ENCODE results near the gene CAPN2. TPM values are rescaled to one million over a fixed set of nuclear protein-coding genes. Genes with fewer than 3 reads are reported as not detected.

The CAPN2 gene
- total RNA-seq, 8 experiments from 2014 or later = 46.9 to 180 (median 88.0) TPM

GRCh38 chr1:223780949-223781348, 68.6 kb downstream of the CAPN2 start:
- WGBS, 10 experiments = 60 to 95% (median 83%) methylated on average over 1 to 6 of the region's 6 CpGs; no CpG with 5 or more reads in 1 of the 10 experiments
- ATAC-seq (replicated peaks in 6 of 8) = peak in 3 of 8 experiments; percentile 50 to 78 (median 72)
- Histone ChIP-seq H3K4me3 (no peak overlapping the region), H3K4me1 (replicated peaks in 1 of 2) (peaks cover 4 to 6% of the 10 kb centered on the region in 2 donors), H3K27ac (no peak overlapping the region)
- in situ Hi-C loops (cut with MboI; ENCODE audit: low pct_unique_long_range_greater_than_20kb in 2 of 9, low sequenced_read_pairs in 9 of 9, unreplicated experiment in 9 of 9) = loop anchor here in 1 of 9 experiments (25.0 kb wide), 1 partner anchor 281 kb away; no protein-coding TSS in a partner anchor

GRCh38 chr1:223783676-223784075, 71.3 kb downstream of the CAPN2 start:
- Histone ChIP-seq H3K27ac (no peak overlapping the region), H3K4me3 (no peak overlapping the region), H3K4me1 (replicated peaks in 1 of 2) (peaks cover 4 to 6% of the 10 kb centered on the region in 2 donors)
- in situ Hi-C loops (cut with MboI; ENCODE audit: low pct_unique_long_range_greater_than_20kb in 2 of 9, low sequenced_read_pairs in 9 of 9, unreplicated experiment in 9 of 9) = loop anchor here in 1 of 9 experiments (25.0 kb wide), 1 partner anchor 279 kb away; no protein-coding TSS in a partner anchor
- WGBS, 10 experiments = 17 to 100% (median 93%) methylated on average over 1 of the region's 1 CpG; no CpG with 5 or more reads in 2 of the 10 experiments
- no peak for ATAC-seq (replicated peaks in 6 of 8)

- in situ Hi-C loops (cut with MboI; ENCODE audit: low pct_unique_long_range_greater_than_20kb in 2 of 9, low sequenced_read_pairs in 9 of 9, unreplicated experiment in 9 of 9) = loop anchor here in 1 of 9 experiments (25.0 kb wide), 1 partner anchor 278 kb away; no protein-coding TSS in a partner anchor
- H3K4me1 ChIP-seq (replicated peaks in 1 of 2) = peaks cover 4 to 6% of the 10 kb centered on the region in 2 donors
- H3K4me3 ChIP-seq = no peak overlapping the region
- no peak for ATAC-seq (replicated peaks in 6 of 8)
- 66 to 100% (median 88%) methylated on average over 1 to 4 of the region's 4 CpGs for WGBS, 10 experiments
- no peak overlapping the region for H3K27ac ChIP-seq
These were observed 72.2 kb downstream of the CAPN2 start for GRCh38 chr1:223784541-223784940.

GRCh38 chr1:223785808-223786207, 73.5 kb downstream of the CAPN2 start:
- no peak overlapping the region for H3K27ac ChIP-seq

GRCh38 chr1:223788746-223789415, 76.5 kb downstream of the CAPN2 start:
- Histone ChIP-seq H3K27ac (no peak overlapping the region), H3K4me3 (no peak overlapping the region), H3K4me1 (replicated peaks in 1 of 2) (no peaks in the 10 kb centered on the region)
- 79 to 100% (median 87%) methylated on average over 1 to 4 of the region's 4 CpGs; no CpG with 5 or more reads in 2 of the 10 experiments for WGBS, 10 experiments
- peak in 1 of 8 experiments; percentile 15 for ATAC-seq (replicated peaks in 6 of 8)
- in situ Hi-C loops (cut with MboI; ENCODE audit: low pct_unique_long_range_greater_than_20kb in 2 of 9, low sequenced_read_pairs in 9 of 9, unreplicated experiment in 9 of 9) = loop anchor here in 1 of 9 experiments (25.0 kb wide), 1 partner anchor 273 kb away; no protein-coding TSS in a partner anchor

More at GRCh38 chr1:223785808-223786207, 73.5 kb downstream of the CAPN2 start:
- WGBS, 10 experiments = 63 to 100% (median 86%) methylated on average over 1 to 5 of the region's 5 CpGs
- in situ Hi-C loops (cut with MboI; ENCODE audit: low pct_unique_long_range_greater_than_20kb in 2 of 9, low sequenced_read_pairs in 9 of 9, unreplicated experiment in 9 of 9) = loop anchor here in 1 of 9 experiments (25.0 kb wide), 1 partner anchor 276 kb away; no protein-coding TSS in a partner anchor
- no peak overlapping the region for H3K4me3 ChIP-seq
- peaks cover 4 to 5% of the 10 kb centered on the region in 2 donors for H3K4me1 ChIP-seq (replicated peaks in 1 of 2)
- ATAC-seq (replicated peaks in 6 of 8) = no peak

- H3K27ac ChIP-seq = no peak overlapping the region
- in situ Hi-C loops (cut with MboI; ENCODE audit: low pct_unique_long_range_greater_than_20kb in 2 of 9, low sequenced_read_pairs in 9 of 9, unreplicated experiment in 9 of 9) = loop anchor here in 1 of 9 experiments (25.0 kb wide), 1 partner anchor 270 kb away; no protein-coding TSS in a partner anchor
- 0 to 100% (median 75%) methylated on average over 1 to 2 of the region's 2 CpGs; no CpG with 5 or more reads in 3 of the 10 experiments for WGBS, 10 experiments
- ATAC-seq (replicated peaks in 6 of 8) = peak in 1 of 8 experiments; percentile 17
- H3K4me1 ChIP-seq (replicated peaks in 1 of 2) = no peaks in the 10 kb centered on the region
- H3K4me3 ChIP-seq = no peak overlapping the region
These were observed 79.7 kb downstream of the CAPN2 start for GRCh38 chr1:223792046-223792445.

GRCh38 chr1:223793716-223794115, 81.4 kb downstream of the CAPN2 start:
- H3K4me1 ChIP-seq (replicated peaks in 1 of 2) = no peaks in the 10 kb centered on the region
- no peak for ATAC-seq (replicated peaks in 6 of 8)
- no peak overlapping the region for H3K4me3 ChIP-seq
- in situ Hi-C loops (cut with MboI; ENCODE audit: low pct_unique_long_range_greater_than_20kb in 2 of 9, low sequenced_read_pairs in 9 of 9, unreplicated experiment in 9 of 9) = loop anchor here in 1 of 9 experiments (25.0 kb wide), 1 partner anchor 269 kb away; no protein-coding TSS in a partner anchor
- H3K27ac ChIP-seq = no peak overlapping the region
- WGBS, 10 experiments = 80 to 100% (median 95%) methylated on average over 1 to 4 of the region's 4 CpGs

GRCh38 chr1:223794136-223794880, 82.0 kb downstream of the CAPN2 start:
- no peak for ATAC-seq (replicated peaks in 6 of 8)
- 85 to 100% (median 92%) methylated on average over 2 to 9 of the region's 9 CpGs for WGBS, 10 experiments
- H3K4me3 ChIP-seq = no peak overlapping the region
- H3K27ac ChIP-seq = no peak overlapping the region
- in situ Hi-C loops (cut with MboI; ENCODE audit: low pct_unique_long_range_greater_than_20kb in 2 of 9, low sequenced_read_pairs in 9 of 9, unreplicated experiment in 9 of 9) = loop anchor here in 1 of 9 experiments (25.0 kb wide), 1 partner anchor 268 kb away; no protein-coding TSS in a partner anchor
- no peaks in the 10 kb centered on the region for H3K4me1 ChIP-seq (replicated peaks in 1 of 2)

GRCh38 chr1:223796210-223796609, 83.9 kb downstream of the CAPN2 start:
- ATAC-seq (replicated peaks in 6 of 8) = no peak
- no peaks in the 10 kb centered on the region for H3K4me1 ChIP-seq (replicated peaks in 1 of 2)
- 90 to 100% (median 98%) methylated on average over 1 to 7 of the region's 7 CpGs; no CpG with 5 or more reads in 1 of the 10 experiments for WGBS, 10 experiments
- H3K27ac ChIP-seq = no peak overlapping the region
- in situ Hi-C loops (cut with MboI; ENCODE audit: low pct_unique_long_range_greater_than_20kb in 2 of 9, low sequenced_read_pairs in 9 of 9, unreplicated experiment in 9 of 9) = loop anchor here in 1 of 9 experiments (25.0 kb wide), 1 partner anchor 266 kb away; no protein-coding TSS in a partner anchor
- no peak overlapping the region for H3K4me3 ChIP-seq

- Histone ChIP-seq H3K27ac (no peak overlapping the region), H3K4me3 (no peak overlapping the region), H3K4me1 (replicated peaks in 1 of 2) (peaks cover 0 to 10% of the 10 kb centered on the region in 2 donors)
- 80 to 100% (median 92%) methylated on average over 1 to 7 of the region's 7 CpGs; no CpG with 5 or more reads in 4 of the 10 experiments for WGBS, 10 experiments
- in situ Hi-C loops (cut with MboI; ENCODE audit: low pct_unique_long_range_greater_than_20kb in 2 of 9, low sequenced_read_pairs in 9 of 9, unreplicated experiment in 9 of 9) = no loop called here
- no peak for ATAC-seq (replicated peaks in 6 of 8)
These were observed 89.7 kb downstream of the CAPN2 start for GRCh38 chr1:223802032-223802431.

- Histone ChIP-seq H3K27ac (peak overlapping the region in 1 of 2 donors; percentile 9), H3K4me1 (replicated peaks in 1 of 2) (peaks cover 0 to 10% of the 10 kb centered on the region in 2 donors), H3K4me3 (no peak overlapping the region)
- in situ Hi-C loops (cut with MboI; ENCODE audit: low pct_unique_long_range_greater_than_20kb in 2 of 9, low sequenced_read_pairs in 9 of 9, unreplicated experiment in 9 of 9) = no loop called here
- ATAC-seq (replicated peaks in 6 of 8) = peak in 3 of 8 experiments; percentile 56 to 89 (median 62)
- WGBS, 10 experiments = 46 to 89% (median 71%) methylated on average over 1 to 4 of the region's 4 CpGs; no CpG with 5 or more reads in 1 of the 10 experiments
These were observed 90.3 kb downstream of the CAPN2 start for GRCh38 chr1:223802602-223803001.

- H3K27ac ChIP-seq = peak overlapping the region in 1 of 2 donors; percentile 9
- no peak overlapping the region for H3K4me3 ChIP-seq
- in situ Hi-C loops (cut with MboI; ENCODE audit: low pct_unique_long_range_greater_than_20kb in 2 of 9, low sequenced_read_pairs in 9 of 9, unreplicated experiment in 9 of 9) = no loop called here
- WGBS, 10 experiments = 86 to 100% (median 93%) methylated on average over 2 to 7 of the region's 7 CpGs
- H3K4me1 ChIP-seq (replicated peaks in 1 of 2) = peaks cover 0 to 10% of the 10 kb centered on the region in 2 donors
- ATAC-seq (replicated peaks in 6 of 8) = peak in 2 of 8 experiments; percentile 28 to 75
These were observed 90.9 kb downstream of the CAPN2 start for GRCh38 chr1:223803211-223803610.

Data from motor neuron (in vitro differentiated cells).